ENCODE measurements around the gene RAB3GAP1.

RAB3GAP1 gene

DNA sequence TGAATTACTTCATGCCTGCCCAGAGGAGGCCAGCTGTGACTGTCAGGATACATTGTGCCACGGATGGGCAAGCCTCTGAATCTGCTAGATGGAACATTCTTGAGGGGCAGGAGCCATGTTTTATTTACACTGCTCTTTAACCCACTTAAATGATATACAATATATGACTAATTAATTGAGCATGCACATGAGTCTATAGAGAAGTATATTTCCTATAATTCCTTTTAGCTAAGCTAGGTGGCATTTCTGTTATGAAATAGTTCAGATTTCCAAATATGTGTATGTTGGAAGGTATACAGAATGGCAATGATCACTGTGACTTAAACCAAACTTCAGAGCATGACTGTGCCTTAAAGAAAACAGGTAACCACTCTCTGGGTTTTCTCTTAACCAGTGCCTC lies 131.7 kb downstream of the RAB3GAP1 start:
- Histone ChIP-seq H3K4me1 (ENCODE audit: low read depth, poor library complexity, severe bottlenecking) (no peaks in the 10 kb centered on the region), H3K4me2 (no peak overlapping the region), H3K4me3 (IDR thresholded peaks at IDR 0.05; ENCODE audit: insufficient read depth, low read depth, low read length) (no peak overlapping the region), H3K27ac (no peak overlapping the region), H3K27me3 (ENCODE audit: insufficient read depth, low read depth) (no peaks in the 10 kb centered on the region), H3K9ac (no peak overlapping the region), H4K20me1 (ENCODE audit: insufficient read depth) (no peaks in the 10 kb centered on the region), H3K36me3 (ENCODE audit: insufficient read depth) (no peaks in the 10 kb centered on the region), H3K79me2 (ENCODE audit: insufficient read depth, low read depth) (no peaks in the 10 kb centered on the region), H2AFZ (ENCODE audit: low read depth) (no peak overlapping the region)
- TF ChIP-seq, protein P1, sequence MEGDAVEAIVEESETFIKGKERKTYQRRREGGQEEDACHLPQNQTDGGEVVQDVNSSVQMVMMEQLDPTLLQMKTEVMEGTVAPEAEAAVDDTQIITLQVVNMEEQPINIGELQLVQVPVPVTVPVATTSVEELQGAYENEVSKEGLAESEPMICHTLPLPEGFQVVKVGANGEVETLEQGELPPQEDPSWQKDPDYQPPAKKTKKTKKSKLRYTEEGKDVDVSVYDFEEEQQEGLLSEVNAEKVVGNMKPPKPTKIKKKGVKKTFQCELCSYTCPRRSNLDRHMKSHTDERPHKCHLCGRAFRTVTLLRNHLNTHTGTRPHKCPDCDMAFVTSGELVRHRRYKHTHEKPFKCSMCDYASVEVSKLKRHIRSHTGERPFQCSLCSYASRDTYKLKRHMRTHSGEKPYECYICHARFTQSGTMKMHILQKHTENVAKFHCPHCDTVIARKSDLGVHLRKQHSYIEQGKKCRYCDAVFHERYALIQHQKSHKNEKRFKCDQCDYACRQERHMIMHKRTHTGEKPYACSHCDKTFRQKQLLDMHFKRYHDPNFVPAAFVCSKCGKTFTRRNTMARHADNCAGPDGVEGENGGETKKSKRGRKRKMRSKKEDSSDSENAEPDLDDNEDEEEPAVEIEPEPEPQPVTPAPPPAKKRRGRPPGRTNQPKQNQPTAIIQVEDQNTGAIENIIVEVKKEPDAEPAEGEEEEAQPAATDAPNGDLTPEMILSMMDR (conservative IDR thresholded peaks at IDR 0.05; ENCODE audit: low read depth, low read length) = no peak

DNA sequence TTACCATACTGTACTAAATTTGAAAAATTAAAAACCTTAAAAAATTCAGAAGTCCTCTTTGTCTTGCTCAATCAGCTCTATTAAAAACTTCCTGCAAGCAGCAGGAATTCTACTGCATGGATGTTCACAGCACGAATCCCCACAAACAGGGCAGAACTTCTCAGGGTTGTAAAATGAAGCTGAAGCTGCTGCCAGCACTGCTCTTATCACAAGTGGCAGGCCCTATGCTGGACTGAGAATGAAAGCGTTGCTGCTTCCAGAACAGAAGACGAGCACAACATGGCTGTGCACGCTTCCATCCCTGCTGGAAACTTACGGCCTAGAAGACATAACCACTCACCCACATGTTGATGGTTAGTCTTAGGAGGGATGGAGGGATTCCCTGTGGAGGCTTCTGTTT lies 134.0 kb downstream of the RAB3GAP1 start:
- Histone ChIP-seq H4K20me1 (ENCODE audit: insufficient read depth) (no peaks in the 10 kb centered on the region), H3K4me2 (no peak overlapping the region), H3K4me1 (ENCODE audit: low read depth, poor library complexity, severe bottlenecking) (no peaks in the 10 kb centered on the region), H2AFZ (ENCODE audit: low read depth) (no peak overlapping the region), H3K9ac (no peak overlapping the region), H3K27me3 (ENCODE audit: insufficient read depth, low read depth) (no peaks in the 10 kb centered on the region), H3K79me2 (ENCODE audit: insufficient read depth, low read depth) (no peaks in the 10 kb centered on the region), H3K4me3 (IDR thresholded peaks at IDR 0.05; ENCODE audit: insufficient read depth, low read depth, low read length) (no peak overlapping the region), H3K36me3 (ENCODE audit: insufficient read depth) (no peaks in the 10 kb centered on the region), H3K27ac (no peak overlapping the region)
- TF ChIP-seq, protein P1 (conservative IDR thresholded peaks at IDR 0.05; ENCODE audit: low read depth, low read length) = no peak

DNA sequence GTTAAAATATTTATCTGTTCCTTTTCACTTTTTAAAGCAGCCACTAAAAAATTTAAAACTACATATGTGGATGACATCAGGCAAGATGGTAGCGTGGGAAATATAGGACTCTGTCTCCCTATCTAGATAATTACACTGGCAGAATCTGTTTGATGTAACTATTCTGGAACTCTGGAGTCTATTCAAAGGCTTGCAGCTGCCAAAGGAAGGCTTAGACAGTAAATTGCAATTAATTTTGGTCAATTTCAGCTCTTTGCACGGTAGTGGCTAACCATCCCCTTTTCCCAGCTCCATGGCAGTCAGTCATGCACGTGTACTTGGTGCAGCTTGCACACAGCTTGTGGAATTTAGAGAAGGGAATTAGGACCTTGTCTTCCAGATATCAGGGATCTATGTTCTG lies 135.2 kb downstream of the RAB3GAP1 start:
- no peaks in the 10 kb centered on the region for H3K4me1 ChIP-seq (ENCODE audit: low read depth, poor library complexity, severe bottlenecking)
- no peak overlapping the region for H3K4me3 ChIP-seq (IDR thresholded peaks at IDR 0.05; ENCODE audit: insufficient read depth, low read depth, low read length)
- TF ChIP-seq, protein P1 (conservative IDR thresholded peaks at IDR 0.05; ENCODE audit: low read depth, low read length) = no peak

DNA sequence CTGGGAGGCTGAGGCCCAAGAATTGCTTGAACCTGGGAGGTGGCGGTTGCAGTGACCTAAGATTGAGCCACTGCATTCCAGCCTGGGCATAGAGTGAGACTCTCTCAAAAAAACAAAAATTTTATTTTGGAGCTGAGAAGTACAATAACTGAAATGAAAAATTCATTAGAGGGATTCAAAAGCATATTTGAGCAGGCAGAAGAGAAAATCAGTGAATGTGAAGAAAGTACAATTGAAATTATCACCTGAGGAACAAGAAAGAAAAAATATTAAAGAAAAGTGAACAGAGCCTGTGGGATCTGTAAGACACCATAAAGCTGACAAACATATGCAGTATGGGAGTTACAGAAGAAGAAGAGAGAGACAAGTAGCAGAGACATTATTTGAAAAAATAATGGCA lies 137.1 kb downstream of the RAB3GAP1 start:
- H3K4me3 ChIP-seq (IDR thresholded peaks at IDR 0.05; ENCODE audit: insufficient read depth, low read depth, low read length) = no peak overlapping the region
- TF ChIP-seq, protein P1 (conservative IDR thresholded peaks at IDR 0.05; ENCODE audit: low read depth, low read length) = no peak
- H2AFZ ChIP-seq (ENCODE audit: low read depth) = no peak overlapping the region

More for the DNA sequence above, 135.2 kb downstream of the RAB3GAP1 start:
- H2AFZ ChIP-seq (ENCODE audit: low read depth) = no peak overlapping the region
- H3K4me2 ChIP-seq = no peak overlapping the region
- no peak overlapping the region for H3K27ac ChIP-seq
- no peak overlapping the region for H3K9ac ChIP-seq
- H4K20me1 ChIP-seq (ENCODE audit: insufficient read depth) = no peaks in the 10 kb centered on the region
- H3K79me2 ChIP-seq (ENCODE audit: insufficient read depth, low read depth) = no peaks in the 10 kb centered on the region
- no peaks in the 10 kb centered on the region for H3K36me3 ChIP-seq (ENCODE audit: insufficient read depth)
- H3K27me3 ChIP-seq (ENCODE audit: insufficient read depth, low read depth) = no peaks in the 10 kb centered on the region

More for the DNA sequence above, 137.1 kb downstream of the RAB3GAP1 start:
- no peak overlapping the region for H3K9ac ChIP-seq
- H3K4me2 ChIP-seq = no peak overlapping the region
- no peaks in the 10 kb centered on the region for H3K79me2 ChIP-seq (ENCODE audit: insufficient read depth, low read depth)
- no peaks in the 10 kb centered on the region for H4K20me1 ChIP-seq (ENCODE audit: insufficient read depth)
- no peak overlapping the region for H3K27ac ChIP-seq
- no peaks in the 10 kb centered on the region for H3K4me1 ChIP-seq (ENCODE audit: low read depth, poor library complexity, severe bottlenecking)
- H3K27me3 ChIP-seq (ENCODE audit: insufficient read depth, low read depth) = no peaks in the 10 kb centered on the region
- no peaks in the 10 kb centered on the region for H3K36me3 ChIP-seq (ENCODE audit: insufficient read depth)
